Testis (tissue), 3 donors: ENCODE results near the gene GPC3. TPM values are rescaled to one million over a fixed set of nuclear protein-coding genes. Genes with fewer than 3 reads are reported as not detected.

ENCODE experiments used
- DNase-seq: peaks from one replicate; pipeline ENCODE4 v3.0.0-alpha.2; 2019
- H3K27ac ChIP-seq, 2 donors: fragments of 200-600 bp; sonication (generic); one replicate each; pipeline ENCODE4 v1.5.1; 2019
- H3K27me3 ChIP-seq: fragments of 200-600 bp; sonication (generic); one replicate; pipeline ENCODE4 v1.5.1; 2019
- H3K36me3 ChIP-seq: fragments of 200-600 bp; sonication (generic); one replicate; pipeline ENCODE4 v1.5.1; 2017; ENCODE audit warnings: low read depth; ENCODE audit errors: missing control alignments
- H3K4me1 ChIP-seq: fragments of 200-600 bp; sonication (generic); one replicate; pipeline ENCODE4 v1.5.1; 2019
- H3K4me3 ChIP-seq, 2 donors: fragments of 200-600 bp; sonication (generic); one replicate each; pipeline ENCODE4 v1.5.1; 2017 to 2019
- H3K9me3 ChIP-seq: fragments of 200-600 bp; sonication (generic); one replicate; pipeline ENCODE4 v1.5.1; 2017
- POLR2A ChIP-seq: fragments of 450-650 bp; IDR thresholded peaks from one replicate; pipeline ENCODE4 v1.6.1; 2017; ENCODE audit warnings: antibody characterized with exemption, mild to moderate bottlenecking, moderate library complexity
- WGBS, 2 donors: methylation state at CpG; one replicate each; pipeline ENCODE4 v1.1.5; 2018; 5-methylcytosine and 5-hydroxymethylcytosine counted together
- intact Hi-C: fragments of 100-400 bp; cut with DNase I; formaldehyde crosslinking; loops from one replicate; pipeline ENCODE4 v1.15.1; 2023; ENCODE audit warnings: low total_unique reads
- polyA plus RNA-seq: library from polyadenylated mRNA; stranded (reverse); fragments of 350-450 nt; fragmentation: Illumina TruSeq; extraction: RNeasy Lipid Tissue Mini Kit (QIAGEN cat#74804); gene quantifications from one replicate; pipeline ENCODE4 v1.2.3, GENCODE V29; 2014; ENCODE audit warnings: low read depth, low replicate concordance; ENCODE audit not compliant: insufficient read depth
- total RNA-seq, 2 donors: library from RNA; depleted of rRNA; stranded (reverse); fragments of >200 nt; gene quantifications; one replicate each; pipeline ENCODE4 v1.2.3, GENCODE V29; 2016
- TF ChIP-seq, protein P1 (sequence below), 3 experiments: fragments of 450-650 bp in 2 of 3; fragments of 200-600 bp in 1 of 3; sonication (generic) in 1 of 3; IDR thresholded peaks; one replicate each; pipeline ENCODE4 v1.5.1; 2016 to 2019; ENCODE audit warnings: antibody characterized with exemption in 3 of 3, mild to moderate bottlenecking in 2 of 3, moderate library complexity in 1 of 3

Gene GPC3
- total and polyA plus RNA-seq, 3 donors from 2014 or later, result 4.9 to 12.9 (median 5.4) TPM

DNA sequence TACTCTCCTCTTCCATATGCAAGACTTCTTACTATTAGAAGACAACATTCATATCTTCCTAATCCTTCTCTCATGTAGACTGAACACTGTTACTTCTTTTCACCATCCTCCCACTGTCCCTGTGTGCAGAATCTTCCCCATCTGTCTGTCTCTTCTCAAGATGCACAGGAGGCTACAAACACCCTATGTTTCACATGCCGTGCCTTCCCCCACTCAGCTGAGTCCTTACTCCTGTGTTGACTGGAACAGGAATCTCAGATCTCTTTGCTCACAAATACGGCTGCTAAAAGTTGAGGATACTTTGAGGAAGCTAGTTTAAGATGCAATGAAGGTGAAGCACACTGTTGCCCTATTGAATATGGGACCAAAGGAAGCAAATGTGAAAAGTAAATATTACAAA lies 401.6 kb downstream of the GPC3 start:
- Histone ChIP-seq H3K36me3 (no peaks in the 10 kb centered on the region), H3K27ac (no peak overlapping the region), H3K4me1 (no peaks in the 10 kb centered on the region), H3K27me3 (no peaks in the 10 kb centered on the region), H3K4me3 (no peak overlapping the region), H3K9me3 (no peaks in the 10 kb centered on the region)
- intact Hi-C loops, result no loop called here
- WGBS, 2 donors, result 77 to 94% methylated on average over 2 of the region's 2 CpGs
- DNase-seq, result no peak
- TF ChIP-seq, protein P1, sequence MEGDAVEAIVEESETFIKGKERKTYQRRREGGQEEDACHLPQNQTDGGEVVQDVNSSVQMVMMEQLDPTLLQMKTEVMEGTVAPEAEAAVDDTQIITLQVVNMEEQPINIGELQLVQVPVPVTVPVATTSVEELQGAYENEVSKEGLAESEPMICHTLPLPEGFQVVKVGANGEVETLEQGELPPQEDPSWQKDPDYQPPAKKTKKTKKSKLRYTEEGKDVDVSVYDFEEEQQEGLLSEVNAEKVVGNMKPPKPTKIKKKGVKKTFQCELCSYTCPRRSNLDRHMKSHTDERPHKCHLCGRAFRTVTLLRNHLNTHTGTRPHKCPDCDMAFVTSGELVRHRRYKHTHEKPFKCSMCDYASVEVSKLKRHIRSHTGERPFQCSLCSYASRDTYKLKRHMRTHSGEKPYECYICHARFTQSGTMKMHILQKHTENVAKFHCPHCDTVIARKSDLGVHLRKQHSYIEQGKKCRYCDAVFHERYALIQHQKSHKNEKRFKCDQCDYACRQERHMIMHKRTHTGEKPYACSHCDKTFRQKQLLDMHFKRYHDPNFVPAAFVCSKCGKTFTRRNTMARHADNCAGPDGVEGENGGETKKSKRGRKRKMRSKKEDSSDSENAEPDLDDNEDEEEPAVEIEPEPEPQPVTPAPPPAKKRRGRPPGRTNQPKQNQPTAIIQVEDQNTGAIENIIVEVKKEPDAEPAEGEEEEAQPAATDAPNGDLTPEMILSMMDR (IDR thresholded peaks at IDR 0.05), result no peak
- no peak for TF ChIP-seq POLR2A

DNA sequence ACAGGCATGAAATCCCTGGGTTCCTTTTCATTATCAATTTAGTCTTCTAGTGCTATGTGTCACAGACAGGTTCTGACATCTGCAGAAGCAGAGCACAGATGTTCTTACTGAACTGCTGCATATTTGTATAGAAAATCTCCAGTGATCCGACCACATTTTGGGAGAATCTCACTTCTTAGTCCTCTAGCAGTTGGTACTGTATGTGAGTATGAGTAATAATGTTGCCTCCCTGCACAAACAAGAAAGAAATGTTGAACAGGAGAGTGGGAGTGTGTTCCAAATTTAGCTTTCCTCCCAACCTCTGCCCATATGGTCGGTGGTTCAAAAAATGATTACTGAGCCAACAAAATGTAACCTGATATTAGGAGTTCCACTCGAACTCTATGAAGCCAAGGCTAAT lies 404.8 kb downstream of the GPC3 start:
- TF ChIP-seq, protein P1 (IDR thresholded peaks at IDR 0.05), result no peak
- no peak for TF ChIP-seq POLR2A
- intact Hi-C loops, result no loop called here
- 22 to 29% methylated on average over 3 of the region's 3 CpGs for WGBS, 2 donors
- Histone ChIP-seq H3K4me1 (no peaks in the 10 kb centered on the region), H3K9me3 (no peaks in the 10 kb centered on the region), H3K4me3 (no peak overlapping the region), H3K27me3 (no peaks in the 10 kb centered on the region), H3K27ac (no peak overlapping the region), H3K36me3 (no peaks in the 10 kb centered on the region)
- DNase-seq, result no peak

DNA sequence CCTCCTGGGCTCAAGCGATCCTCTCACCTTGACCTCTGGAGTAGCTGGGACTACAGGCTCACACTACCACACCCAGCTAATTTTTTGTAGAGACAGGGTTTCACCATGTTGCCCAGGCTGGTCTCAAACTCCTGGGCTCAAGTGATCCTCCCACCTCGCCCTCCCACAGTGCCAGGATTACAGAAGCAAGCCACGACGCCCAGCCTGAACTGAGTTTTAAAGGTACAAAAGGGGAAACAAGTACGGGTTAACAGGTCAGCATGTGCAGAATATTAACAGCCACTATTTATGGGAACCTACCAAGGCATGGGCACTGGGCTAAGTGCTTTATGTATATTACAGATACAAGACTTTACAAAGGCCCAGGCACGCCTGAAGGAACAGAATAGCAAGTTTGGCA lies 405.8 kb downstream of the GPC3 start:
- DNase-seq, result no peak
- H3K9me3 ChIP-seq, result no peaks in the 10 kb centered on the region
- H3K4me3 ChIP-seq, result no peak overlapping the region
- no peak overlapping the region for H3K27ac ChIP-seq
- WGBS, 2 donors, result 85 to 93% methylated on average over 2 to 6 of the region's 6 CpGs
- no peaks in the 10 kb centered on the region for H3K4me1 ChIP-seq
- H3K27me3 ChIP-seq, result no peaks in the 10 kb centered on the region
- intact Hi-C loops, result no loop called here
- TF ChIP-seq, protein P1 (IDR thresholded peaks at IDR 0.05), result no peak
- TF ChIP-seq POLR2A, result no peak
- no peaks in the 10 kb centered on the region for H3K36me3 ChIP-seq

GRCh38 chrX:133576876-133577275 lies 408.5 kb downstream of the GPC3 start:
- no peak for DNase-seq
- Histone ChIP-seq H3K4me1 (no peaks in the 10 kb centered on the region), H3K4me3 (no peak overlapping the region), H3K27me3 (no peaks in the 10 kb centered on the region), H3K36me3 (no peaks in the 10 kb centered on the region), H3K9me3 (no peaks in the 10 kb centered on the region), H3K27ac (no peak overlapping the region)
- TF ChIP-seq, protein P1 (IDR thresholded peaks at IDR 0.05), result no peak
- no peak for TF ChIP-seq POLR2A
- WGBS, 2 donors, result 84 to 90% methylated on average over 2 to 3 of the region's 3 CpGs
- intact Hi-C loops, result no loop called here

GRCh38 chrX:133575501-133576136 lies 409.8 kb downstream of the GPC3 start:
- Histone ChIP-seq H3K9me3 (no peaks in the 10 kb centered on the region), H3K36me3 (no peaks in the 10 kb centered on the region), H3K27me3 (no peaks in the 10 kb centered on the region), H3K4me1 (no peaks in the 10 kb centered on the region), H3K4me3 (no peak overlapping the region), H3K27ac (no peak overlapping the region)
- intact Hi-C loops, result no loop called here
- TF ChIP-seq POLR2A, result no peak
- TF ChIP-seq, protein P1 (IDR thresholded peaks at IDR 0.05), result no peak
- DNase-seq, result no peak
- 96% methylated on average over 4 to 5 of the region's 5 CpGs for WGBS, 2 donors
